ENCODE results near the gene C1GALT1.
"Not testable (repeated sequence)": the region's sequence is repeated elsewhere in the genome, so short reads cannot be mapped to it uniquely, and the experiment has no call there.

C1GALT1 gene

DNA sequence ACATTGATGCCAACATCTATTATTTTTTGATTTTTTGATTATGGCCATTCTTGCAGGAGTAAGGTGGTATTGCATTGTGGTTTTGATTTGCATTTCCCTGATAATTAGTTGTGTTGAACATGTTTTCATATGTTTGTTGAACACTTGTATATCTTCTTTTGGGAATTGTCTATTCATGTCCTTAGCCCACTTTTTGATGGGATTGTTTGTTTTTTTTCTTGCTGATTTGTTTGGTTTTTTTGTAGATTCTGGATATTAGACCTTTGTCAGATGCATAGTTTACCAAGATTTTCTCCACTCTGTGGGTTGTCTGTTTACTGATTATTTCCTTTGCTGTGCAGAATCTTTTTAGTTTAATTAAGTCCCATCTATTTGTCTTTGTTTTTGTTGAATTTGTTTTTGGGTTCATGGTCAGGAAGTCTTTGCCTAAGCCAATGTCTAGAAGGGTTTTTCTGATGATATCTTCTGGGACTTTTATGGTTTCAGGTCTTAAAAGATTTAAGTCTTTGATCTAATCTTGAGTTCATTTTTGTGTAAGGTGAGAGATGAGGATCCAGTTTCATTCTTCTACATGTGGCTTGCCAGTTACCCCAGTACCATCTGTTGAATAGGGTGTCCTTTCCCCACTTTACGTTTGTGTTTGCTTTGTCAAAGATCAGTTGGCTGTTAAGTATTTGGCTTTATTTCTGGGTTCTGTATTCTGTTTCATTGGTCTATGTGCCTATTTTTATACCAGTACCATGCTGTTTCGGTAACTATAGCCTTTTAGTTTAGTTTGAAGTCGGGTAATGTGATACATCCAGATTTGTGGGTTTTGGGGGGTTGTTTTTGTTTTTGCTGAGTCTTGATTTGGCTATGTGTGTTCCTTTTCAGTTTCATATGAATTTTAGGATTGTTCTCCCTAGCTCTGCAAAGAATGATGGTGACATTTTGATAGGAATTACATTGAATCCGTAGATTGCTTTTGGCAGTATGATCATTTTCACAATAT lies 10.7 kb downstream of the C1GALT1 start:
- H3K36me3 ChIP-seq (ENCODE audit: control insufficient read depth in 2 of 2, insufficient read depth in 1 of 2, low read length in 2 of 2); H3K4me3 ChIP-seq (ENCODE audit: low read depth, low read length); POLR2A ChIA-PET; H3K4me1 ChIP-seq (ENCODE audit: control insufficient read depth, insufficient read depth, low read length); H3K27ac ChIP-seq (ENCODE audit: extremely low read depth, low read depth, low read length); H3K9me3 ChIP-seq (ENCODE audit: control insufficient read depth, insufficient read depth, low read depth, low read length): not testable (repeated sequence)
- CTCF ChIA-PET: interaction anchor here (1.1 kb wide), 1 partner anchor 12 kb away, joined by 5 read pairs; no protein-coding TSS in a partner anchor
- peak; percentile 95 for TF ChIP-seq ZNF558 (tag by site-specific recombination; IDR thresholded peaks at IDR 0.05)
- TF ChIP-seq SCRT2 (tag by site-specific recombination; IDR thresholded peaks at IDR 0.05): peak; percentile 33; the same call in 1 of the 2 replicates

DNA sequence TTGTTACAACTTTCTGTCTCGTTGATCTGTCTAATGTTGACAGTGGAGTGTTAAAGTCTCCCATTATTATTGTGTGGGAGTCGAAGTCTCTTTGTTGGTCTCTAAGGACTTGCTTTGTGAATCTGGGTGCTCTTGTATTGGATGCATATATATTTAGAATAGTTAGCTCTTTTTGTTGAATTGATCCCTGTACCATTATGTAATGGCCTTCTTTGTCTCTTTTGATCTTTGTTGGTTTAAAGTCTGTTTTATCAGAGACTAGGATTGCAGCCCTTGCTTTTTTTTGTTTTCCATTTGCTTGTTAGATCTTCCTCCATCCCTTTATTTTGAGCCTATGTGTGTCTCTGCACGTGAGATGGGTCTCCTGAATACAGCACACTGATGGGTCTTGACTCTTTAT lies 17.2 kb downstream of the C1GALT1 start:
- H3K9me3 ChIP-seq (ENCODE audit: control insufficient read depth, insufficient read depth, low read depth, low read length); H3K4me3 ChIP-seq (ENCODE audit: low read depth, low read length); POLR2A ChIA-PET; CTCF ChIA-PET; H3K4me1 ChIP-seq (ENCODE audit: control insufficient read depth, insufficient read depth, low read length); H3K36me3 ChIP-seq (ENCODE audit: control insufficient read depth in 2 of 2, insufficient read depth in 1 of 2, low read length in 2 of 2); H3K27ac ChIP-seq (ENCODE audit: extremely low read depth, low read depth, low read length): not testable (repeated sequence)

DNA sequence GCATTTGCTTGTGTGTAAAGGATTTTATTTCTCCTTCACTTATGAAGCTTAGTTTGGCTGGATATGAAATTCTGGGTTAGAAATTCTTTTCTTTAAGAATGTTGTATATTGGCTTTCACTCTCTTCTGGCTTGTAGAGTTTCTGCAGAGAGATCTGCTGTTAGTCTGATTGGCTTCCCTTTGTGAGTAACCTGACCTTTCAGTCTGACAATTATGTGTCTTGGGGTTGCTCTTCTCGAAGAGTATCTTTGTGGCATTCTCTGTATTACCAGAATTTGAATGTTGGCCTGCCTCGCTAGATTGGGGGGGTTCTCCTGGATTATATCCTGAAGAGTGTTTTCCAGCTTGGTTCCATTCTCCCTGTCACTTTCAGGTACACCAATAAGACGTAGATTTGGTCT lies 17.9 kb downstream of the C1GALT1 start:
- CTCF ChIA-PET; H3K9me3 ChIP-seq (ENCODE audit: control insufficient read depth, insufficient read depth, low read depth, low read length); H3K4me3 ChIP-seq (ENCODE audit: low read depth, low read length); H3K4me1 ChIP-seq (ENCODE audit: control insufficient read depth, insufficient read depth, low read length); H3K27ac ChIP-seq (ENCODE audit: extremely low read depth, low read depth, low read length); H3K36me3 ChIP-seq (ENCODE audit: control insufficient read depth in 2 of 2, insufficient read depth in 1 of 2, low read length in 2 of 2); POLR2A ChIA-PET: not testable (repeated sequence)

GRCh38 chr7:7201578-7202374 lies 19.4 kb downstream of the C1GALT1 start:
- no peaks in the 10 kb centered on the region; a peak in 1 of 3 replicates for H3K36me3 ChIP-seq (ENCODE audit: control insufficient read depth in 2 of 2, insufficient read depth in 1 of 2, low read length in 2 of 2)
- no peak overlapping the region for H3K4me3 ChIP-seq (ENCODE audit: low read depth, low read length)
- H3K27ac ChIP-seq (ENCODE audit: extremely low read depth, low read depth, low read length): no peak overlapping the region
- peaks cover 3% of the 10 kb centered on the region; the same call in 1 of the 2 replicates for H3K4me1 ChIP-seq (ENCODE audit: control insufficient read depth, insufficient read depth, low read length)
- no peaks in the 10 kb centered on the region for H3K9me3 ChIP-seq (ENCODE audit: control insufficient read depth, insufficient read depth, low read depth, low read length)
- TF ChIP-seq, protein P1, sequence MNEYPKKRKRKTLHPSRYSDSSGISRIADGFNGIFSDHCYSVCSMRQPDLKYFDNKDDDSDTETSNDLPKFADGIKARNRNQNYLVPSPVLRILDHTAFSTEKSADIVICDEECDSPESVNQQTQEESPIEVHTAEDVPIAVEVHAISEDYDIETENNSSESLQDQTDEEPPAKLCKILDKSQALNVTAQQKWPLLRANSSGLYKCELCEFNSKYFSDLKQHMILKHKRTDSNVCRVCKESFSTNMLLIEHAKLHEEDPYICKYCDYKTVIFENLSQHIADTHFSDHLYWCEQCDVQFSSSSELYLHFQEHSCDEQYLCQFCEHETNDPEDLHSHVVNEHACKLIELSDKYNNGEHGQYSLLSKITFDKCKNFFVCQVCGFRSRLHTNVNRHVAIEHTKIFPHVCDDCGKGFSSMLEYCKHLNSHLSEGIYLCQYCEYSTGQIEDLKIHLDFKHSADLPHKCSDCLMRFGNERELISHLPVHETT (tag by site-specific recombination; IDR thresholded peaks at IDR 0.05): no peak
- no peak for TF ChIP-seq ZSCAN4 (tag by site-specific recombination; IDR thresholded peaks at IDR 0.05)
- no peak for TF ChIP-seq ZNF214 (tag by site-specific recombination; IDR thresholded peaks at IDR 0.05; ENCODE audit: borderline replicate concordance)
- TF ChIP-seq ZNF140 (tag by site-specific recombination; IDR thresholded peaks at IDR 0.05): no peak
- TF ChIP-seq BCL11A (tag by site-specific recombination; IDR thresholded peaks at IDR 0.05; ENCODE audit: low read depth): no peak
- no peak for TF ChIP-seq GLI2 (tag by site-specific recombination; IDR thresholded peaks at IDR 0.05; ENCODE audit: borderline replicate concordance, low read depth)
- no peak for TF ChIP-seq KLF17 (tag by site-specific recombination; IDR thresholded peaks at IDR 0.05)
- TF ChIP-seq ZNF837 (tag by site-specific recombination; IDR thresholded peaks at IDR 0.05): no peak
- no peak for TF ChIP-seq BCL11B (tag by site-specific recombination; IDR thresholded peaks at IDR 0.05; ENCODE audit: low read depth)
- TF ChIP-seq ZBTB1 (tag by site-specific recombination; IDR thresholded peaks at IDR 0.05): no peak
- TF ChIP-seq ZBTB20 (tag by site-specific recombination; IDR thresholded peaks at IDR 0.05): no peak
- POLR2A ChIA-PET: interaction anchor here (1.1 kb wide), 1 partner anchor 10 kb away, joined by 3 read pairs; no protein-coding TSS in a partner anchor
- CTCF ChIA-PET: interaction anchor here (0.6 kb wide), 1 partner anchor 554 kb away, joined by 3 read pairs; no protein-coding TSS in a partner anchor

All from HEK293 (cell line).